Adrenal gland (tissue), 5 donors: ENCODE measurements around the gene RGS7.

Source experiments
- POLR2A ChIP-seq, 2 donors: fragments of 450-650 bp; IDR thresholded peaks; one replicate each; pipeline ENCODE4 v1.6.1; 2017; ENCODE audit warnings: antibody characterized with exemption in 2 of 2, mild to moderate bottlenecking in 2 of 2, moderate library complexity in 1 of 2
- TF ChIP-seq, protein P1 (sequence below), 6 experiments: fragments of 450-650 bp in 4 of 6; fragments of 200-600 bp in 2 of 6; sonication (generic) in 1 of 6; IDR thresholded peaks; 1 replicate in 5 of 6; 2 replicates in 1 of 6; pipeline versions ENCODE4 v1.5.1 to v1.8.0; 2016 to 2021; ENCODE audit warnings: antibody characterized with exemption in 6 of 6, mild to moderate bottlenecking in 2 of 6, moderate library complexity in 1 of 6
- donor health status: DM: no; HTN: no; CAD: no.

DNA sequence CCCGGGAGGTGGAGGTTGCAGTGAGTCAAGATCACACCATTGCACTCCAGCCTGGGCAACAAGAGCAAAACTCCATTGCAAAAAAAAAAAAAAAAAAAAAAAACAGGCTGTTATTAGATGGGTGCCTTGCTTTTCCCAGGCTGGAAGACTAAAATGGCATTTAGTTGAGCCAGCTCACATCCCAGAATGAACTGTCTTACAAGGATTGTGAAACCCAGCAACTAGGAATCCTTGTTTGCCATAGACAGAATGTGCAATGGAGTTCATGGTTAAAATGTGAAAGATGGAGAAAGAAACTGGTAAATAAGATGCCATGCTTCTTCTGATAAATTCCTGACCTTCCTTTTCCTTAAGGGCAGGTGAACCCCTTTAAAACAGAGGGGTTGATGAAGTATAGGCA lies 529.2 kb downstream of the RGS7 start:
- TF ChIP-seq, protein P1, sequence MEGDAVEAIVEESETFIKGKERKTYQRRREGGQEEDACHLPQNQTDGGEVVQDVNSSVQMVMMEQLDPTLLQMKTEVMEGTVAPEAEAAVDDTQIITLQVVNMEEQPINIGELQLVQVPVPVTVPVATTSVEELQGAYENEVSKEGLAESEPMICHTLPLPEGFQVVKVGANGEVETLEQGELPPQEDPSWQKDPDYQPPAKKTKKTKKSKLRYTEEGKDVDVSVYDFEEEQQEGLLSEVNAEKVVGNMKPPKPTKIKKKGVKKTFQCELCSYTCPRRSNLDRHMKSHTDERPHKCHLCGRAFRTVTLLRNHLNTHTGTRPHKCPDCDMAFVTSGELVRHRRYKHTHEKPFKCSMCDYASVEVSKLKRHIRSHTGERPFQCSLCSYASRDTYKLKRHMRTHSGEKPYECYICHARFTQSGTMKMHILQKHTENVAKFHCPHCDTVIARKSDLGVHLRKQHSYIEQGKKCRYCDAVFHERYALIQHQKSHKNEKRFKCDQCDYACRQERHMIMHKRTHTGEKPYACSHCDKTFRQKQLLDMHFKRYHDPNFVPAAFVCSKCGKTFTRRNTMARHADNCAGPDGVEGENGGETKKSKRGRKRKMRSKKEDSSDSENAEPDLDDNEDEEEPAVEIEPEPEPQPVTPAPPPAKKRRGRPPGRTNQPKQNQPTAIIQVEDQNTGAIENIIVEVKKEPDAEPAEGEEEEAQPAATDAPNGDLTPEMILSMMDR (IDR thresholded peaks at IDR 0.05): no peak
- TF ChIP-seq POLR2A (IDR thresholded peaks at IDR 0.05): no peak
